GM18526 (cell line): Measurements from ENCODE around the gene CYP11A1.

Experiments
- POLR2A ChIP-seq: IDR thresholded peaks from 3 replicates; pipeline ENCODE4 v1.6.1; 2011; ENCODE audit not compliant: insufficient read length; ENCODE audit errors: extremely low read depth

Gene CYP11A1

DNA sequence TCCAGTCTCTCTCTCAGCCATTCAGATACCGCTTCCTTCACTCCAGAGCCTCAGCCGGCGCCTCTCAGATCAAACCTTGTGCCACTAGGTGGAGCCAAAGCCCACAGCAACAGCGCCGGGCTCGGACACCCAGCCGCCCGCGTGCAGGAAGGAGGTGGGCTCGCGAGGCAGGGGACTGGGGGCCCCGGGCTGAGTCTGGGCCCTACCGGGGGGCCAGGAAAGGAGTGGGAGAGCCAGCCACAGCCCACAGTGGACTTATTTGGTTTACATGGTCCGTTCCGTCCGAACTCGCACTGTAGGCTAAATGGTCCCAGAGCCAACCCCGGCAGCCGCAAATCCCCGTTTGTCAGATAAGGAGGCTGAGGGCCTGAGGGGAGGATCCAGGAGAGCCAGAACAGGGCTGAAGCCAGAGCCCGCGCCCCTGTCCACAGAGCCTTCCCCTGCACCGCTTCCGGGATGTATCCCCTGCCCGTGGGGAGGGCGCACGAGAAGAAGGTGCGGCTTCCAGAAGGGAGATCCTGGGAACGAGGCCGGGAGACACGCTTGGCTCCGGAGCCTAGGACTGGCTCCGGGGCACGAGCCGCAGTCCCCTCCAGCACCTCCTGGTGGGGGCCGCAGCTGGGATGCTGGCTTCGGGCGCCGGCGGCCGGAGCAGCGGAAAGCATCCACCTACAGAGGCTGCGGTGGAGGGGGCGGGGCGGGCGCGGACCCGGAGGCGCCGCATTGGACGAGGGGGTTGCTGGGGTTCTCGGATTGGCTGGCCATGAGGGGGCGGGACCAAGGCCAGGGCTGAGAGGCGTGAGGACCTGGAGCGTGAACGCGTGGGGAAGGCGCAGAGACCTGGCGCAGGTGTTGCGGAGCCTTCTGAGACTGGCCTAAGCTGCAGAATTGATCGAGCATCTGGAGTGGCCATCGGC lies 6.5 kb upstream of the CYP11A1 start:
- TF ChIP-seq POLR2A = peak; percentile 42

DNA sequence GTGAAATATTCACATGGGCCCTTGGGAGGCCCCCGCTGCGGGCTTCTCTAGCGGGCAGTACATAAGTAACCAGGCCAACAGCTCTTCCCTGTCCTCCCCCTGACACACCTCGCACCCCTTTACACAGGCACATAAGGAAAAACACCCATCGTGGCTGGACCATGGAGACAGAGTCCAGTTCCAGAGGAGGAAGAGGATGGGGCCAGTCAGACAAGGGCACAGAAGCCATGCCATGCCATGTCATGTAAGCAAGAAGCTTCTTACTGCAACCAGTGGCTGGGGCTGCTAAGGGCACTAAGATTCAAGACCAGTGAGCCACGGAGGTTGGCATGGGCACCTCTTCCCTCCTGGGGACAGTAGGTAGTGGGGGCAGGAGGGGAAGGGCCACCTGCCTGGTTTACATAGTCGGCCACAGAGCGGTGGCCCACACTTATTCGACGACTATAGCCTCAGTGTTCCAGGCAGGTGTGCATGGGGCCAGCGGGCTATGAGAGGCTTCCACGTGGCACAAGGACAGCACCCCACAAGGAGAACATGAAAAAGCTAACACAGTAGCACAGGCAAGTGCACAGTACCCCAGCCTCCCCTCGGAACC lies 5.7 kb upstream of the CYP11A1 start:
- no peak for TF ChIP-seq POLR2A

DNA sequence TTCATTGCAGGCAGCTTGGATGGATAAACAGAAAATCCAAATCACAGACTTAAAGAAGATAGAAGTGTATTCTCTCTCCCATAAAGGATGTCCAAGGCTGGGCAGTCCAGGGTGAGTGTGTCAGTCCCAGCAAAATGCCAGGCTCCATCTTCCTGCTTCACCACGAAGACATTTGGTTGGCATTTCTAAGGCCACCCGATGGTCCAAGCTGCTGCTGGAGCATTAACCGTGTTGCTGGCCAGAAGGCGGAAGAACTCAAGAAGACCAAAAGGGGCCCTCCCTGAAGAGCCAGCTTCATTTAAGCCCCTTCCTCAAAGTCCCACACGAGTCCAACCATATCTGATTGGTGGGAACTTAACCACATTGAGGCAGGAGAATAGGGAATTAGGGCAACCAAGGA lies 3.0 kb upstream of the CYP11A1 start:
- TF ChIP-seq POLR2A = no peak

DNA sequence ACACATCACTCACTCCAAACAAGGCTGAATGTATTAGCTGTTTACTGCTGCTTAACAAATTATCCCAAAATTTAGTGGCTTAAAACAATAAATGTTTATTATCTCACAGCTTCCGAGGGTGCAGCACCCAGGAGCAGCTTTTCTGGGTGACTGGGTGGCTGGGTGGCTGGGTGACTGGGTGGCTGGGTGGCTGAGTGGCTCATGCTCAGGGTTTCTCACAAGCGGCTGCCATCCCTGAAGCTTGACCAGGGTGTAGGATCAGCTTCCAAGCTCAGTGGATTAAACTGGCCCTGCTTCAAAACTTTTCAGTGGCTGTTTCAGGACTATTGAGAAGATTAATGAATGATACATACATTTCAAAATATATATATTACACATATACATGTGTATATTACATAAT lies 2.3 kb upstream of the CYP11A1 start:
- no peak for TF ChIP-seq POLR2A

DNA sequence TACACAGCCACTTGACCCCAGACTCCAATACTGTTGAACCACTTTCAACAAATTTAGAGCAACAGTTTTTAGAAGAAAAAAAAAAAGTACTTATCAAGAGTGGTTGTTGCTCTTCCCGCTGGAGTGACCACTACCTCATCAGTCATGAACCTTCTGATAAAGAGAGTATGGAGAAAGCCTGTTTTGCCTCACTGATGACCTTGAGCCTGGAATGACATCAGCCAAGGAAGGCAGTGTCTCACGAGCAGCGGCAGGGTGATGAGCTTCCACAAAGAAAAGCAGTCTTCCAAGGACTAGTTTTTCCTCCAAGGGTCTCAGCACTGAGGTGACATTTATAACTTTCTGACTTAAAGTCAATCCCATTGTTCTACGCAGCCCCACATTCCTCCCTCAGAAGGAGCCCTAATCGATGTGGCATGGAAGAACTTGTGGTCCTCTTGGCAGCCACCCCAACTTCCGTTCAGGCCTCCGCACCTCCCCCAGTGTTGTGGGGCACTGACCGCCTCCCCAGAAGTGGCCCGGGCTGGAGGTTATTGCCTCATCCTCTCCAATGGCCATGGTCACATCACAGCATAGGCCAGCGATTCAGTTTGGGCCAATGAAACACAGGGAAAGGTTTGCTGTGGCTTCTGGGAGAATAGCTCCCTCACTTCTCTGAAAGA lies 1.8 kb upstream of the CYP11A1 start:
- TF ChIP-seq POLR2A = no peak

DNA sequence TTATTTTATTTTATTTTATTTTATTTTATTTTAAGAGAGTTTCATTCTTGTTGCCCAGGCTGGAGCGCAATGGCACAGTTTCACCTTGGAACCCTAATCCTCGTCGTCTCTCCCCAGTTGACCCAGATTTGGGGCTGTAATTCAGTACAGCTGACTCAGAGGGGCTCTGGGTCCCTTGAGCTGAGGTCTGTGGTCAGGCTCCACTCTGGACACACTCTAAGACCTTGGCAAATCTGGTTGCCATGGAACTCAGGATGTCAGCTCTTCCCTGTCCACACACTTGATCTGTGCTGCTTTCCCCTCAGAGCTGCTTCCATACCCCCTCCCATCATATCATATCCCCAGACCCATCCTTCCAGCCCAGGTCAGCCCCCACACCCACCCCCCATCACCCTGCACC lies 675 bp upstream of the CYP11A1 start:
- TF ChIP-seq POLR2A = no peak

DNA sequence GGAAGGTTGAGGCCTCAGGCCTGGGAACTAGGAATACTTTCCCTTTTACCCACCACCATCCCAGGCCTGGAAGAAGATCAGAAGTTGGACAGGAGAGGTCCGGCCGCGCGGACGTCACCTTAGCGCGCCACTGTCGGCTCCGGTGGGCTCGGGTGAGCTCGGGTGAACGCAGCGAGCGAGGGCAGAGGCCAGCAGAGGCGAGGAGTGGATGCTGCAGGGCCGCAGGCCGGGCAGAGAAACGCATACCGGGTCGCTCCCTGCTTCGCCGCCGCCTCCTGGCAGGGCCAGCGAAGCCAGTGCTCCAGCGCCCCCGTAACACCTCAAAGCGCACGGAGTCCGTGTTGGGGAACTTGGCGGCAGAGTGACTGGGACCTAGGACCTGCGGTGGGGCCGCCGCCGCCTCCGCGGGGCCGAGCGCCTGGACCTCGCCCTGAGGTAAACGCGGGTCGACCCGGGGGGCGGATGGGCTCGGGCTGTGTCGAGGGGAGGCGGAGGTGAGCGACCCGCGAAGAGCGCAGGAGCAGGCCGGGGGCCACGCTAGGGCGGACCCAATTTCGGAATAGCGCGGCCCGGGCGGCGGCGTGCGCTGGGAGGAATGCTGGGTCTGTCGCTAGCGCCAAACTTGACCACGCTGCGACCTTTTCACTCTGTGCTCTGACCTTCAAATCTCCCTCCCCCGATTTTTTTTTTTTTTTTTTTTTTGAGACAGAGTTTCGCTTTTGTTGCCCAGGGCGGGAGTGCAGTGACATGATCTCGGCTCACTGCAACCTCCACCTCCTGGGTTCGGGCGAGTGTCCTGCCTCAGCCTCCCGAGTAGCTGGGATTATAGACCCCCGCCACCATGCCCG lies 1.6 kb downstream of the CYP11A1 start:
- TF ChIP-seq POLR2A = no peak

DNA sequence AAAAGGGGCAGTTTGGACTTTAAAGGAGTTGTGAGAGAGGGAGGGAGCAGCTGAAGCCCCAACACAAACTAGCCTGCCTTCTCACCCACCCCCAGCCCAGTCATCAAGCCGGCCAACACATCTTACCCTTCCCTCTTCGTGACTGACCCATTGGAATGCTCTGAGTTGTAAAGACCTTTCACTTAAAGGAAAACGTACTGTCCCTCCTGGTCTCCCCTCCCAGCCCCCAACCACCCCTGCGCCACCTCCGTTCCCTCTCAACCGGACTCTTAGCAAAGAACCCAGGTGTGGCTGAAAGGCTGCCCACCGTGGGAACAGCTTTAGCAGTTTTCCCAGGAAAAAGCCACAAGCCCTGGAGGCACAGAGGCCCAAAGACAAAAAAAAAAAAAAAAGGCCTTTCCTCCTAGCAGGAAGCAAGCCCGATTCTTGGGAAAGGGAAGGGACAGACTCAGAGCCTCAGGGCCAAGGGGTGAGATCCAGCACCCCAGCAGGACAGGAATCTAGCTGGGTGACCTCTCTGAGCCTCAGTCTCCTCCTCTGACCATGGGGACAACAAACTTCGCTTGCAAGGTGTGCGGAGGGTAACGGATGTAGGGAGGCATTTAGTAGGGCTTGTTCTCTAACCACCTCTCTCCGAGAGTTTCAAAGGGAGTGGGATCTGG lies 2.4 kb downstream of the CYP11A1 start:
- TF ChIP-seq POLR2A = no peak

DNA sequence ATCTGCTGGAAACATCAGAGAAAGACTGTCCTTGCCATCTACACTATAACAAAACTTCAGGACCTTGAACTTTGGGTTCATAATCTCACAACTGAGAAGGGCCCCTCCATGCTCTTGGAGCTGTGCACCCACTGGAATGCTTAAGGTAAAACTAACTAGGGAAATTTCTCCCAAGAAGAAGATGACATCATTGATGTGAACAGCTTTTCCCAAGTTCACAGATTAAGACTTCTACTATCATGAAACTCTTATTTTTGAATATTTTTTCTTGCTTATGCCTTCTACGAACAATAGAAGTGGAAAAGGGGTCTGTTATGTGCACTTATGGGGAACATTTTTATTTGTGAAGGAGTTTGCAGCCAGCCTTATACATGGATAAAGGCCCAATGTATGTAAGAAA lies 5.0 kb downstream of the CYP11A1 start:
- TF ChIP-seq POLR2A = no peak

DNA sequence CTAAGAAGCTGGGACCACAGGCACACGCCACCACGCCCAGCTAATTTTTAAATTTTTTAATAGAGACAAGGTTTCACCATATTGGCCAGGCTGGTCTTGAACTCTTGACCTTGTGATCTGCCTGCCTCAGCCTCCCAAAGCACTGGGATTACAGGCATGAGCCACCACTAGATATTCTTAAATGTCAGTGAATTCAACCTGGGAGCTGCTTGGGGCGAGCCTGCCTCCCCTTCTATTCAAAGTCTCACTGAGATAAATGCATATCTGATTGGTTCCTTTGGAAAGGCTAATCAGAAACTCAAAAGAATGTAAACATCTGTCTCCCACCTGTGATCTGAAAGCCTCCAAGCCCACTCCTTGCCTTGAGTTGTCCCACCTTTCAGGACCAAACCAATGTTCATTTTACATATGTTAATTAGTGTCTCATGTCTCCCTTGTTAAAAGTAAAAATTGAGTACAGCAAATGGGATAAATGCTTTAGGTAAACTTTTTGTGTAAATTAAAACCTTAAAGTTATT lies 15.0 kb downstream of the CYP11A1 start:
- no peak for TF ChIP-seq POLR2A

DNA sequence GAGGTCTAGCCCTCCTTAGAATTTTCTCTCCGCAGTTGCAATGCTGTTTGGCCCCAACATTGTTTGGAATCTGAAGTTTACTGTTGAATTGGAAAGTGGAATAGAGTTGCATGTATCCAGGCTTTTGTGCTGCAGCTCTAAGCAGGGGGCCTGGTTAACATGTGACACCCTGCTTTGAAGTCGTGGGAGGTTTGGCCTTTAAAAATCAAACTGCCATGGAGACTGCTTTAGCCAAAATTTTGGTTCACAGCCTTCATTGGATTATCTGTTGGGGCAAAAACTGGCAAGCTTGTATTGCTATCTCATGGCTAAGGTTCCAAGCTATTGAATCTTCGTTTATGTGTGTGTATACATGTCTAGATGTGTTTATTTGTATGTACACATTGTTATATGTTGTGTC lies 15.8 kb downstream of the CYP11A1 start:
- TF ChIP-seq POLR2A = no peak

DNA sequence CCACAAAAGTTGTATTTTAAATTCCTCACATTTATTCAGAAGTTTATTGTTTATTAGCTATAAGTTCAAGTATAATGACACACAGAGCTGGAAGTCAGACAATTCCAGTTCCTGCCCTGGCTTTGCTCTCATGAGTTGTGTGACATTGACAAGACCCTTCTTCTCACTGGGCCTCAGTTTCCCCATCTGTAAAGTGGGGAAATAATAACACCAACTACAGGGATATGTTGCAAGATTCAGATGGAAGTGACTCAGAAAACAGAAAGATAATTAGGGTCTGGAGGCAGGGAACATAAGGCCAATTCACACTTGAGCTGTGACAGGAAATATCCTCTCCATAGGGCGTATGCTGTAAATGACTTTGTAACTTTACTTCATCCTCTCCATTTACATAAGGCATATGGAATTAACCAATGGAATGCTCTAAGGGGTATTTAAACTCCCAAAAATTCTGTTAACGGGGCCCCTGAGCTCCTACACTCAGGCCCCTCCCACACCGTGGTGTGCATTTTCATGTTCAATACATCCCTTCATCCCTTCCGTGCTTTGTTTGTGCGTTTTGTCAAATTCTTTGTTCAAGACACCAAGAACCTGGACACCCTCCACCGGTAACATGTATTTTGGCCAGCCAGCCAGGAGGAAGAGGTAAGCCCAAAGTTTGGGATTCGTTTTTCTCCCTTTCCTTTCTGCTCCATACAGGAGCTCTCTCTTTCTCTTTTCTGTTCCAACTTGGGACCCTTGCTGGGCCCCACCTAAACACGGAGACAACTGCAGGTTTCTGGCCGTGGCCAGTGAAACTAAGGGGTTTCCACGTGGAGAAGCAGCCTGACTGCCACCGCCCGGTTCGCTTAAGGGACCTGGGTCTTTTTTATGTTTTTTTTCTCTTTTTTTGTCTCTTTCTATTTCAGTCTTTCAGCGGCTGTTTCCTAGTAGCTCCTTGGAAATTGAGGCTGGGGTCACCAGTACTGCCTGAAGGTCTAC lies 16.9 kb downstream of the CYP11A1 start:
- no peak for TF ChIP-seq POLR2A

DNA sequence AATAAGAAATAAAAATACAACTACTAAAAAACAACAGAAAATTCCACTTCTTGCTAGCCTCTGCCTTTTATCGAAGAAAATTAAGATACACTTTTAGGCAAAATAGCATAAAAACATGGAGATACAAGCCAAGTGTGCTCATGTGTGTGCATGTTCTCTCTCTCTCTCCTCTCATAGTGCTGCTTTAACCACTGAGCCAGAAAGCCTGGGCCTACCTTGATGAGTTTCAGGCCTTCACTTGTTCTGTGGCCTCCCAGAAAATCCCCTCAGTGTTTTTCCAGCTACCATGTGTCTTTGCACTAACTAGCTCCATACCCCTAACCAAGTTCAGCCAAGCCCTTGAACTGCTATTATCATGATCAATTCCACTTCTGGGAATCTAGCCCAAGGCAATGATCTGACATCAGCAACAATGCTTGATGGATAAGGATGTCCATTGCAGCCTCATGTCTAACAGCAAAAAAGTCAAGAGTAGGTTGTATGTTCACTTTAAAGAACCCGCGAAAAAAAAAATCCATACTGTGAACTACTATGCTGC lies 18.1 kb downstream of the CYP11A1 start:
- TF ChIP-seq POLR2A = no peak

DNA sequence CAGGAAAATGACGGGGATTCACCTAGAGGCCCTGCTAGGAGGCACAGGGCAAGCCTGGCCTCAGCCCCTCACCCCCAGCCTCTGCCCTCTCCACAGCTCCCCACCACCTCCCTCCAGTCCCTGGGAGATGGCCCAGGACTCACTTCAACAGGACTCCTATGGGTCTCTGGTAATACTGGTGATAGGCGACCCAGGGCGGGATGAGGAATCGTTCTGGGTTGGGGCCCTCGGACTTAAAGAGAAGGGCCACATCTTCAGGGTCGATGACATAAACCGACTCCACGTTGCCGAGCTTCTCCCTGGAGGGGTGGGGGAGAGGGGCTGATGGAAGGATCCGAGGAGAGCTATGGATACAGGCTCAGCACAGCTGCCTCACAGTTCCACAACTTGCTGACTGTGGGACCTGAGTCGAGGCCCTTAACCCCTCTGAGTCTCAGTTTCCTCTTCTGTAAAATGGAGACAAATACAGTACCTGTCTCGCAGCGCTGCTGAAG lies 19.6 kb downstream of the CYP11A1 start:
- no peak for TF ChIP-seq POLR2A
